Measurements from ENCODE around the gene RNF220.

DNA sequence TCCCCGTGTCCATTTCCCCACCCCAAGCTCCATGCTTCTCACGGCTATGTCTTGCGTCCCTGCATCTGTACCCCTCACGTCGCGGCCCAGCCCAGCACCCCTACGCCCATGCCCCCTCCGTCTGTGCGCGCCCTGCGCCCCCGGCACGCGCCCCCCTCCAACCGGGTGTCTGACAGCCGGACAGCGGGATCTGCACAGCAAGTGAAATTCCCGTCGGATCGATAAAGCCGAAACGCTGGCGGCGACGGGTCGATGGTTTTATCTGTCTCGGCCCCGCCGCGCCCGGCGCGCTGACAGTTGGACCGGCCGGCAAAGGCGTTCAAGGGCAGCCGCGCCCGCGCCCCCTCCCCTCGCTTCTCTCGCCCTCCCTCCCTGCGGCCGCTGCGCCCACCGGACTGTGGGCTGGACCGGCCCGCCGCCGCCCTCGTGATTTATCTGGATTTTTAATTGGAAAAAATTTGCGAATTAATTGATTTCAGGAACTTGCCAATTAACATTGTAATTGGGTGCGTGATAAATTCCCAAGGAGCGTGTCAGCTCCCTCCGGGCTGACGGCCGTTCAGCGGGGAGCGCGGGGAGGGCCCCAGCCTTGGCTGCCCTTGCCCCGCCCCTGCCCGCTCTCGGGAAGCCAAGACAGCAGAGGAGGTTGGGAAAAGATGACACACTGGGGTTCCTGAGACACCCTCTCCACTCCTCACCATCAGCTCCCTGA, 212.1 kb downstream of the RNF220 start:
- TF ChIP-seq POLR2A (IDR thresholded peaks at IDR 0.05), result no peak
- no peak for TF ChIP-seq CTCF (IDR thresholded peaks at IDR 0.05)

Measured in heart left ventricle (tissue), 13 donors.